Body of pancreas (tissue), 4 donors: ENCODE data around the gene RANBP10.

ENCODE experiments used
- CTCF ChIP-seq, 7 experiments: fragments of 450-650 bp in 4 of 7; fragments of 200-600 bp in 3 of 7; sonication (generic) in 3 of 7; IDR thresholded peaks; one replicate each; pipeline ENCODE4 v1.5.1; 2016 to 2019; ENCODE audit warnings: antibody characterized with exemption in 7 of 7
- POLR2A ChIP-seq, 3 donors: fragments of 450-650 bp; IDR thresholded peaks; one replicate each; pipeline ENCODE4 v1.6.1; 2016; ENCODE audit warnings: antibody characterized with exemption in 3 of 3, mild to moderate bottlenecking in 2 of 3

GRCh38 chr16:67760956-67761230 is 45.5 kb downstream of the RANBP10 start:
- TF ChIP-seq POLR2A (IDR thresholded peaks at IDR 0.05), result no peak
- no peak for TF ChIP-seq CTCF (IDR thresholded peaks at IDR 0.05)
